Ascending aorta (tissue), 2 donors: ENCODE measurements around the gene SEMA3G. TPM values are rescaled to one million over a fixed set of nuclear protein-coding genes. Genes with fewer than 3 reads are reported as not detected.

Source experiments
- DNase-seq, 2 donors: peaks; one replicate each; pipeline ENCODE4 v3.0.0-alpha.2; 2019; ENCODE audit warnings: low spot score in 2 of 2
- H3K27ac ChIP-seq, 2 donors: fragments of 200-600 bp; sonication (generic); one replicate each; pipeline ENCODE4 v1.5.1; 2016 to 2017; ENCODE audit warnings: mild to moderate bottlenecking in 1 of 2
- H3K27me3 ChIP-seq: fragments of 200-600 bp; sonication (generic); one replicate; pipeline ENCODE4 v1.5.1; 2017
- H3K36me3 ChIP-seq, 2 donors: fragments of 200-600 bp; sonication (generic); one replicate each; pipeline ENCODE4 v1.5.1; 2016
- H3K4me1 ChIP-seq, 2 donors: fragments of 200-600 bp; sonication (generic); one replicate each; pipeline ENCODE4 v1.5.1; 2016 to 2017; ENCODE audit warnings: mild to moderate bottlenecking in 1 of 2
- H3K4me3 ChIP-seq, 2 donors: fragments of 200-600 bp; sonication (generic); one replicate each; pipeline ENCODE4 v1.5.1; 2016 to 2017; ENCODE audit warnings: mild to moderate bottlenecking in 1 of 2
- H3K9me3 ChIP-seq, 2 donors: fragments of 200-600 bp; sonication (generic); one replicate each; pipeline ENCODE4 v1.5.1; 2016
- CTCF ChIP-seq, 3 experiments: fragments of 200-600 bp in 2 of 3; fragments of 450-650 bp in 1 of 3; sonication (generic) in 2 of 3; IDR thresholded peaks; one replicate each; pipeline ENCODE4 v1.5.1; 2016 to 2019; ENCODE audit warnings: antibody characterized with exemption in 3 of 3, mild to moderate bottlenecking in 1 of 3, moderate library complexity in 1 of 3
- intact Hi-C: fragments of 100-400 bp; cut with DNase I; formaldehyde crosslinking; loops from one replicate; pipeline ENCODE4 v1.15.1; 2023
- total RNA-seq: library from RNA; depleted of rRNA; stranded (reverse); fragments of >200 nt; gene quantifications from one replicate; pipeline ENCODE4 v1.1.0, GENCODE V29; 2016

Gene SEMA3G
- total RNA-seq, 1 donor from 2014 or later: 163 TPM

GRCh38 chr3:52396907-52397591 lies 47.9 kb downstream of the SEMA3G start:
- Histone ChIP-seq H3K36me3 (peaks cover 12 to 35% of the 10 kb centered on the region in 2 donors), H3K9me3 (no peaks in the 10 kb centered on the region), H3K27ac (no peak overlapping the region), H3K4me1 (no peaks in the 10 kb centered on the region), H3K27me3 (no peaks in the 10 kb centered on the region), H3K4me3 (no peak overlapping the region)
- intact Hi-C loops: no loop called here
- TF ChIP-seq CTCF (IDR thresholded peaks at IDR 0.05): no peak
- no peak for DNase-seq

- H3K27ac ChIP-seq: no peak overlapping the region
- no peaks in the 10 kb centered on the region for H3K27me3 ChIP-seq
- DNase-seq: no peak
- peaks cover 4 to 35% of the 10 kb centered on the region in 2 donors for H3K36me3 ChIP-seq
- H3K9me3 ChIP-seq: no peaks in the 10 kb centered on the region
- no peak overlapping the region for H3K4me3 ChIP-seq
- no peaks in the 10 kb centered on the region for H3K4me1 ChIP-seq
- intact Hi-C loops: no loop called here
- no peak for TF ChIP-seq CTCF (IDR thresholded peaks at IDR 0.05)
These were observed 48.6 kb downstream of the SEMA3G start for GRCh38 chr3:52396011-52396906.

- intact Hi-C loops: no loop called here
- no peak overlapping the region for H3K4me3 ChIP-seq
- no peak for DNase-seq
- peaks cover 4 to 32% of the 10 kb centered on the region in 2 donors for H3K36me3 ChIP-seq
- no peaks in the 10 kb centered on the region for H3K9me3 ChIP-seq
- H3K27ac ChIP-seq: no peak overlapping the region
- no peaks in the 10 kb centered on the region for H3K4me1 ChIP-seq
- H3K27me3 ChIP-seq: no peaks in the 10 kb centered on the region
- TF ChIP-seq CTCF (IDR thresholded peaks at IDR 0.05): no peak
These were observed 49.4 kb downstream of the SEMA3G start for GRCh38 chr3:52395503-52395865.

GRCh38 chr3:52394751-52395502 lies 50.0 kb downstream of the SEMA3G start:
- no peaks in the 10 kb centered on the region for H3K4me1 ChIP-seq
- no peak for DNase-seq
- H3K4me3 ChIP-seq: no peak overlapping the region
- TF ChIP-seq CTCF (IDR thresholded peaks at IDR 0.05): no peak
- no peaks in the 10 kb centered on the region for H3K9me3 ChIP-seq
- H3K27me3 ChIP-seq: no peaks in the 10 kb centered on the region
- intact Hi-C loops: no loop called here
- peaks cover 4 to 31% of the 10 kb centered on the region in 2 donors for H3K36me3 ChIP-seq
- no peak overlapping the region for H3K27ac ChIP-seq

GRCh38 chr3:52393959-52394670 lies 50.8 kb downstream of the SEMA3G start:
- Histone ChIP-seq H3K4me3 (no peak overlapping the region), H3K36me3 (peaks cover 4 to 31% of the 10 kb centered on the region in 2 donors), H3K9me3 (no peaks in the 10 kb centered on the region), H3K27me3 (no peaks in the 10 kb centered on the region), H3K4me1 (no peaks in the 10 kb centered on the region), H3K27ac (no peak overlapping the region)
- TF ChIP-seq CTCF (IDR thresholded peaks at IDR 0.05): no peak
- intact Hi-C loops: no loop called here
- no peak for DNase-seq
